GM23338 (cell line): Measurements from ENCODE around the gene OR2M2. TPM values are rescaled to one million over a fixed set of nuclear protein-coding genes. Genes with fewer than 3 reads are reported as not detected.

Experiments
- ATAC-seq: fragments of 200-7000 bp; cut with Tn5 transposase; 3 replicates; pipeline ENCODE4 v1.9.1; 2020
- DNase-seq: peaks from one replicate; pipeline ENCODE4 v3.0.0-alpha.2; 2015; ENCODE audit warnings: low spot score
- H2AFZ ChIP-seq: fragments of 200-600 bp; sonication (generic); 2 replicates; pipeline ENCODE4 v1.8.0; 2016; ENCODE audit warnings: antibody characterized with exemption, mild to moderate bottlenecking, moderate library complexity
- H3F3A ChIP-seq: fragments of 200-600 bp; sonication (generic); replicated peaks from 2 replicates; pipeline ENCODE4 v1.8.0; 2017; ENCODE audit warnings: antibody characterized with exemption, mixed run types, low read depth
- H3K27ac ChIP-seq: fragments of 200-600 bp; sonication (generic); 2 replicates; pipeline ENCODE4 v1.6.1; 2016; ENCODE audit warnings: low read depth
- H3K27me3 ChIP-seq: fragments of 200-600 bp; sonication (generic); 2 replicates; pipeline ENCODE4 v1.8.0; 2016; ENCODE audit warnings: mild to moderate bottlenecking, mixed run types, moderate library complexity; ENCODE audit not compliant: insufficient read depth
- H3K36me3 ChIP-seq: fragments of 200-600 bp; sonication (generic); 2 replicates; pipeline ENCODE4 v1.8.0; 2016; ENCODE audit warnings: mild to moderate bottlenecking; ENCODE audit not compliant: insufficient read depth
- H3K4me1 ChIP-seq: fragments of 200-600 bp; sonication (generic); 2 replicates; pipeline ENCODE4 v1.8.0; 2016; ENCODE audit warnings: mild to moderate bottlenecking, moderate library complexity; ENCODE audit not compliant: insufficient read depth
- H3K4me2 ChIP-seq: fragments of 200-600 bp; sonication (generic); 2 replicates; pipeline ENCODE4 v1.7.1; 2017; ENCODE audit warnings: mixed run types
- H3K4me3 ChIP-seq: fragments of 200-600 bp; sonication (generic); 2 replicates; pipeline ENCODE4 v1.6.1; 2016; ENCODE audit warnings: mixed run types
- H3K79me2 ChIP-seq: fragments of 200-600 bp; sonication (generic); replicated peaks from 2 replicates; pipeline ENCODE4 v1.8.0; 2017; ENCODE audit warnings: mild to moderate bottlenecking; ENCODE audit not compliant: insufficient read depth
- H3K9me2 ChIP-seq: fragments of 200-600 bp; sonication (generic); 2 replicates; pipeline ENCODE4 v1.8.0; 2017; ENCODE audit not compliant: insufficient read depth
- H4K20me1 ChIP-seq: fragments of 200-600 bp; sonication (generic); replicated peaks from 2 replicates; pipeline ENCODE4 v1.8.0; 2017; ENCODE audit warnings: mild to moderate bottlenecking; ENCODE audit not compliant: insufficient read depth
- H3K27ac Mint-ChIP-seq: 2 replicates; pipeline ENCODE4 v1.8.0; 2020; ENCODE audit warnings: inconsistent platforms, mild to moderate bottlenecking, moderate library complexity, mixed read lengths
- H3K27me3 Mint-ChIP-seq: 3 replicates; pipeline ENCODE4 v1.8.0; 2022; ENCODE audit warnings: low read depth, mild to moderate bottlenecking, moderate library complexity, mixed read lengths, inconsistent platforms; ENCODE audit not compliant: insufficient read depth, poor library complexity
- H3K36me3 Mint-ChIP-seq: 3 replicates; pipeline ENCODE4 v1.8.0; 2021; ENCODE audit warnings: low read depth, mild to moderate bottlenecking, inconsistent platforms, moderate library complexity, mixed read lengths
- H3K4me1 Mint-ChIP-seq: 3 replicates; pipeline ENCODE4 v1.8.0; 2020; ENCODE audit warnings: mild to moderate bottlenecking, inconsistent platforms, mixed read lengths
- H3K4me3 Mint-ChIP-seq: 3 replicates; pipeline ENCODE4 v1.8.0; 2021; ENCODE audit warnings: moderate library complexity, mild to moderate bottlenecking, inconsistent platforms, mixed read lengths
- H3K9me3 Mint-ChIP-seq: 3 replicates; pipeline ENCODE4 v1.8.0; 2020; ENCODE audit warnings: moderate library complexity, mild to moderate bottlenecking, inconsistent platforms, mixed read lengths
- CREB1 ChIP-seq: fragments of 250-450 bp; sonication (Bioruptor Pico); IDR thresholded peaks from 2 replicates; pipeline ENCODE4 v1.5.0; 2020; ENCODE audit warnings: low read depth, mild to moderate bottlenecking, moderate library complexity
- CTCF ChIP-seq, 2 experiments: fragments of 200-600 bp in 1 of 2; sonication (generic) in 1 of 2; conservative IDR thresholded peaks; 2 replicates each; pipeline versions ENCODE4 v1.5.1 to v1.6.1; 2016 to 2017; ENCODE audit warnings: antibody characterized with exemption in 2 of 2, low read depth in 2 of 2, mild to moderate bottlenecking in 2 of 2, moderate library complexity in 1 of 2
- ETS1 ChIP-seq: IDR thresholded peaks from 2 replicates; pipeline ENCODE4 v1.6.1; 2016; ENCODE audit warnings: antibody characterized with exemption
- EZH2 ChIP-seq: fragments of 200-600 bp; sonication (generic); IDR thresholded peaks from one replicate; pipeline ENCODE4 v1.8.0; 2017; ENCODE audit warnings: antibody characterized with exemption, mild to moderate bottlenecking, low read depth; ENCODE audit not compliant: unreplicated experiment
- EZH2phosphoT487 ChIP-seq: fragments of 200-600 bp; sonication (generic); IDR thresholded peaks from one replicate; pipeline ENCODE4 v1.8.1; 2018; ENCODE audit warnings: antibody characterized with exemption; ENCODE audit not compliant: unreplicated experiment
- JUNB ChIP-seq: IDR thresholded peaks from one replicate; pipeline ENCODE4 v1.6.1; 2016; ENCODE audit warnings: antibody characterized with exemption; ENCODE audit not compliant: unreplicated experiment
- NANOG ChIP-seq: IDR thresholded peaks from 2 replicates; pipeline ENCODE4 v1.6.1; 2016; ENCODE audit warnings: antibody characterized with exemption, borderline replicate concordance
- POLR2AphosphoS5 ChIP-seq: IDR thresholded peaks from 2 replicates; pipeline ENCODE4 v1.6.1; 2016; ENCODE audit warnings: antibody characterized with exemption, low read depth
- REST ChIP-seq: IDR thresholded peaks from one replicate; pipeline ENCODE4 v1.6.1; 2018; ENCODE audit warnings: antibody characterized with exemption; ENCODE audit not compliant: unreplicated experiment
- STAT1 ChIP-seq: IDR thresholded peaks from one replicate; pipeline ENCODE4 v1.6.1; 2016; ENCODE audit warnings: antibody characterized with exemption; ENCODE audit not compliant: unreplicated experiment
- ZNF114 ChIP-seq: fragments of 250-450 bp; sonication (Bioruptor Pico); IDR thresholded peaks from 2 replicates; pipeline ENCODE4 v1.5.0; 2020; ENCODE audit warnings: mild to moderate bottlenecking, moderate library complexity
- ZNF331 ChIP-seq: fragments of 250-450 bp; sonication (Bioruptor Pico); IDR thresholded peaks from 2 replicates; pipeline ENCODE4 v1.5.0; 2020; ENCODE audit warnings: low read depth, mild to moderate bottlenecking, moderate library complexity
- ZNF462 ChIP-seq: fragments of 250-450 bp; sonication (Bioruptor Pico); IDR thresholded peaks from 2 replicates; pipeline ENCODE4 v1.5.0; 2020; ENCODE audit warnings: mild to moderate bottlenecking, moderate library complexity
- polyA plus RNA-seq: library from polyadenylated mRNA; unstranded; fragments of >200 nt; fragmentation: Nextera tagmentation; extraction: Ambion mirVana; gene quantifications from 2 replicates; pipeline ENCODE4 v1.2.1, GENCODE V29; 2016
- total RNA-seq: library from RNA; depleted of rRNA; stranded (reverse); fragments of >200 nt; shearing (Covaris generic); gene quantifications from 2 replicates; pipeline ENCODE4 v1.2.3, GENCODE V29; 2014

Gene OR2M2
- total and polyA plus RNA-seq, 2 experiments from 2014 or later = not detected

GRCh38 chr1:248155927-248156326, 18.7 kb upstream of the OR2M2 start:
- ATAC-seq (no peak), DNase-seq (no peak)
- H3K27me3 Mint-ChIP-seq = peaks cover 3% of the 10 kb centered on the region
- TF ChIP-seq NANOG = no peak
- no peak for TF ChIP-seq ETS1
- TF ChIP-seq ZNF462 (CRISPR knock-in tag) = no peak
- TF ChIP-seq STAT1 = no peak
- TF ChIP-seq POLR2AphosphoS5 = no peak
- TF ChIP-seq EZH2 = no peak
- TF ChIP-seq CREB1 (CRISPR knock-in tag) = no peak
- TF ChIP-seq CTCF (conservative IDR thresholded peaks at IDR 0.05; ENCODE audit: low read depth in 2 of 2) = no peak
- no peak for TF ChIP-seq ZNF331 (CRISPR knock-in tag)
- TF ChIP-seq EZH2phosphoT487 = no peak
- TF ChIP-seq REST = no peak
- TF ChIP-seq ZNF114 (CRISPR knock-in tag) = no peak
- no peak for TF ChIP-seq JUNB
- no peak overlapping the region for H3K27ac ChIP-seq
- H3K4me1 Mint-ChIP-seq = no peaks in the 10 kb centered on the region
- H2AFZ ChIP-seq = no peak overlapping the region
- H3K79me2 ChIP-seq = no peaks in the 10 kb centered on the region
- peaks cover 15% of the 10 kb centered on the region; the same call in 1 of the 2 replicates for H3K36me3 ChIP-seq
- H3K27ac Mint-ChIP-seq = no peak overlapping the region
- no peak overlapping the region for H3K4me2 ChIP-seq
- no peaks in the 10 kb centered on the region for H3F3A ChIP-seq
- peaks cover 15% of the 10 kb centered on the region for H3K36me3 Mint-ChIP-seq
- no peaks in the 10 kb centered on the region for H3K9me2 ChIP-seq
- H3K4me1 ChIP-seq = no peaks in the 10 kb centered on the region
- H3K9me3 Mint-ChIP-seq = peaks cover 86% of the 10 kb centered on the region
- H3K4me3 ChIP-seq = no peak overlapping the region
- no peaks in the 10 kb centered on the region for H3K27me3 ChIP-seq
- H4K20me1 ChIP-seq = no peaks in the 10 kb centered on the region
- no peak overlapping the region for H3K4me3 Mint-ChIP-seq
